Measurements from ENCODE around the gene GRM7. TPM values are rescaled to one million over a fixed set of nuclear protein-coding genes. Genes with fewer than 3 reads are reported as not detected.

Gene GRM7
- total and polyA plus RNA-seq, 10 donors = 0.02 to 0.20 (median 0.14) TPM; not detected in 7

DNA sequence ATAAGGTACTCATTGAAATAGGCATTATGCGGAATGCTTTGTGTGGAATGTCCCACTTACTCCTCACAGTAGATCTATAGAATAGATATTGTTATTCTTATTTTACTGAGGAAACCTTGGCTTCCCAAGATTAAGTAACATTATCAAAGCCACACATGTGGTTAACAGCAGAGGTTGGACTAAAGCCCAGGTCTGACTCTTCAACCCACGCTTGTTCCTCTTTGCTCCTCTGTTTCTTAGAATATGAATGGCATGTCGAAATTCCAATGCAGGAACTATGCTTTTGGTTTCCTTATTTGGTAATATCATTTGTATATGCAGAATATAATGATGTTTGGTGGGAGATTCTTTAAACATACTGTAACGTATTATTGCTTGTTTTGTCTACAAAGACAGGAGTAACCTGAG is 821.9 kb downstream of the GRM7 start:
- intact Hi-C loops (cut with DNase I; ENCODE audit: low total_unique reads) = no loop called here
- TF ChIP-seq POLR2AphosphoS5 (IDR thresholded peaks at IDR 0.05) (no peak), POLR2A (IDR thresholded peaks at IDR 0.05) (no peak)
- TF ChIP-seq, protein P1, sequence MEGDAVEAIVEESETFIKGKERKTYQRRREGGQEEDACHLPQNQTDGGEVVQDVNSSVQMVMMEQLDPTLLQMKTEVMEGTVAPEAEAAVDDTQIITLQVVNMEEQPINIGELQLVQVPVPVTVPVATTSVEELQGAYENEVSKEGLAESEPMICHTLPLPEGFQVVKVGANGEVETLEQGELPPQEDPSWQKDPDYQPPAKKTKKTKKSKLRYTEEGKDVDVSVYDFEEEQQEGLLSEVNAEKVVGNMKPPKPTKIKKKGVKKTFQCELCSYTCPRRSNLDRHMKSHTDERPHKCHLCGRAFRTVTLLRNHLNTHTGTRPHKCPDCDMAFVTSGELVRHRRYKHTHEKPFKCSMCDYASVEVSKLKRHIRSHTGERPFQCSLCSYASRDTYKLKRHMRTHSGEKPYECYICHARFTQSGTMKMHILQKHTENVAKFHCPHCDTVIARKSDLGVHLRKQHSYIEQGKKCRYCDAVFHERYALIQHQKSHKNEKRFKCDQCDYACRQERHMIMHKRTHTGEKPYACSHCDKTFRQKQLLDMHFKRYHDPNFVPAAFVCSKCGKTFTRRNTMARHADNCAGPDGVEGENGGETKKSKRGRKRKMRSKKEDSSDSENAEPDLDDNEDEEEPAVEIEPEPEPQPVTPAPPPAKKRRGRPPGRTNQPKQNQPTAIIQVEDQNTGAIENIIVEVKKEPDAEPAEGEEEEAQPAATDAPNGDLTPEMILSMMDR (IDR thresholded peaks at IDR 0.05 in 8 of 11, conservative IDR thresholded peaks at IDR 0.05 in 3 of 11) = no peak
- peak overlapping the region in 1 of 8 donors; percentile 5 for H3K27ac ChIP-seq
- no peaks in the 10 kb centered on the region for H3K36me3 ChIP-seq
- H3K4me1 ChIP-seq = peaks cover 0 to 8% (median 0%) of the 10 kb centered on the region in 6 donors
- no peak for DNase-seq
- no peaks in the 10 kb centered on the region for H3K27me3 ChIP-seq (replicated peaks in 1 of 7)
- H3K9me3 ChIP-seq = peaks cover 0 to 8% (median 2%) of the 10 kb centered on the region in 8 donors
- 19 to 32% (median 26%) methylated on average over 4 of the region's 4 CpGs for WGBS, 5 donors
- no peak overlapping the region for H3K4me3 ChIP-seq

DNA sequence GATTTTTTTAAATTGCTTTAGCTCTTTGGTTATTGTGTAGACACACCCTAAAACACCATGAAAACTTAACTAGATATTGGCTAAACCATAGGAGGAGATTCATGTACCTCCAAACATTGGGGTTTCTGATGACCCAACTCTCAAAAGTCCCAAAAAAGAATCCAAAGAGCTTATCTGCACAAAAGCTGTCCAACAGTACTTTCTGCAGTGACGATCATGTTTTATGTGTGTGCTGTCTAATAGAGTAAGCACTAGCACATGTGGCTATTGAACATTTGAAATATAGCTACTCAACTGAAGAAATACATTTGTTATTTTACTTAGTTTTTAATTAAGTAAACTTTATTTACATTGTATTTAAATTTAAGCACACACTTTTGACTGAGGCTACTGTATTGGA is 822.5 kb downstream of the GRM7 start:
- intact Hi-C loops (cut with DNase I; ENCODE audit: low total_unique reads) = no loop called here

DNA sequence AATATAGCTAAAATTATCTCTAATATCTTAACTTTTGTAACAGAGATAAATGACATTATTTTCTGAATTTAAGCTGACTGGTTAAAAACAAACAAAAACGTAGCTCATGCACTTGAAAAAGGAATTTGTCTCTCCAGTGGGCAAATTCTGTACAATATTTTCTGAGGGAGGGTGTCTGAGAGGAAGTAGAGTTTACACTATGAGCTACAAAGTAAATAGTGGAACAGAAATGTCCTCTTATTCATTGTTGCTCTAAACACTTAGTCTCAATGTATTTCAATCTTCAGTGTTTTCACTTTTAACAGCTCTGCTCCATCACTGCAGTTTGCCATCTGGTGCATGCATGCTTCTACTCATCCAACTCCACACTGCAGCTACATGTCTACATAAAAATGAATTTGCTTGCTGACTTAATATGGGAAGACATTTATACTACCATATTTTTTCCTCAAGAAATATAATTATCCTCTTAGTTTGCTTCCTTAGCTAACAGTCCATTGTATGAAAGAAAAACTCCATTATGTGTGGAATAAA is 823.3 kb downstream of the GRM7 start:
- peaks cover 0 to 8% (median 0%) of the 10 kb centered on the region in 6 donors for H3K4me1 ChIP-seq
- peaks cover 0 to 8% (median 2%) of the 10 kb centered on the region in 8 donors for H3K9me3 ChIP-seq
- whole genome bisulfite sequencing, 5 donors = 12 to 28% (median 17%) methylated on average over 1 of the region's 1 CpG
- H3K27me3 ChIP-seq (replicated peaks in 1 of 7) = no peaks in the 10 kb centered on the region
- intact Hi-C loops (cut with DNase I; ENCODE audit: low total_unique reads) = no loop called here
- H3K36me3 ChIP-seq = no peaks in the 10 kb centered on the region
- no peak for DNase-seq
- no peak overlapping the region for H3K4me3 ChIP-seq
- no peak for TF ChIP-seq POLR2AphosphoS5 (IDR thresholded peaks at IDR 0.05)
- no peak for TF ChIP-seq POLR2A (IDR thresholded peaks at IDR 0.05)
- TF ChIP-seq, protein P1 (IDR thresholded peaks at IDR 0.05 in 8 of 11, conservative IDR thresholded peaks at IDR 0.05 in 3 of 11) = no peak
- H3K27ac ChIP-seq = no peak overlapping the region

More for the DNA sequence above, 822.5 kb downstream of the GRM7 start:
- H3K27me3 ChIP-seq (replicated peaks in 1 of 7) = no peaks in the 10 kb centered on the region
- H3K9me3 ChIP-seq = peaks cover 0 to 8% (median 2%) of the 10 kb centered on the region in 8 donors
- DNase-seq = no peak
- peak overlapping the region in 1 of 8 donors; percentile 5 for H3K27ac ChIP-seq
- peaks cover 0 to 8% (median 0%) of the 10 kb centered on the region in 6 donors for H3K4me1 ChIP-seq
- 77 to 93% (median 87%) methylated on average over 1 of the region's 1 CpG for WGBS, 5 donors
- no peaks in the 10 kb centered on the region for H3K36me3 ChIP-seq
- no peak overlapping the region for H3K4me3 ChIP-seq
- no peak for TF ChIP-seq POLR2AphosphoS5 (IDR thresholded peaks at IDR 0.05)

DNA sequence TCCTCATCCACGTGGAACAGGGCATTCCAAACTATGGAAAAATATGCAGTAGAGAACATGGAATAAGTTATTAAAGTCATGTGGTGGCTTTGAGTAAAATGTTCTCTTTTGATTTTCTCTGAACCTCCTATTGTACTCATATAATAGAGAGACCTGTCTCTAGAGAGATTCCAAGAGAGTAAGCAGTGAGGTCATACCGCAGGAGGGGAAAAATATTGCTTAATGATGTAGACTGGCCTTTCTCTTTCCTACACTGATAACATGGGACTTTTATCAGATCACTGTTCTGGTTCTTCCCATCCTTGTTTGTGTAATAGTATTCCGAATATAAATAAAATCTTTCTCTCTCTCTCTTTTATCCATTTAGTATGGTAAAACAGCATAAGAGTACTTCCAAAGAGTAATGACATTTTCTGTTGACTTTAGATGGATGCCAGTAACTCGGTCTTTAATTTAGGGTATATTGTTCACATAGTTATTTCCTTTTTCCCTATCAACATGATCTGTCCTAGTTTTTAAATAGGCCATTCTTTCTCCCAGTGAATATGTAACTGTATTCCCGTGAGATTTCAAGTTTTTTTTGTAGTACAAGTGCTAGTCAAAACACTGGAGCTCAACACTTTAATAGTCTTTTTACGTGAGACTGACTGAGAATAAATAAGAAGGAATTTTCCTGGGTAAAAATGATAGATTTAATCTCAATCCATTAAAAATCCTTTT is 826.7 kb downstream of the GRM7 start:
- H3K4me3 ChIP-seq = no peak overlapping the region
- H3K36me3 ChIP-seq = no peaks in the 10 kb centered on the region
- intact Hi-C loops (cut with DNase I; ENCODE audit: low total_unique reads) = no loop called here
- TF ChIP-seq POLR2AphosphoS5 (IDR thresholded peaks at IDR 0.05) (no peak), POLR2A (IDR thresholded peaks at IDR 0.05) (no peak)
- TF ChIP-seq, protein P1 (IDR thresholded peaks at IDR 0.05 in 8 of 11, conservative IDR thresholded peaks at IDR 0.05 in 3 of 11) = no peak
- peaks cover 0 to 8% (median 2%) of the 10 kb centered on the region in 8 donors for H3K9me3 ChIP-seq
- no peak overlapping the region for H3K27ac ChIP-seq
- DNase-seq = no peak
- 81 to 86% (median 83%) methylated on average over 6 of the region's 6 CpGs for WGBS, 5 donors
- no peaks in the 10 kb centered on the region for H3K27me3 ChIP-seq (replicated peaks in 1 of 7)
- H3K4me1 ChIP-seq = peaks cover 0 to 7% (median 0%) of the 10 kb centered on the region in 6 donors
